ENCODE results near the gene POLR3E.

- TF ChIP-seq CTCF (IDR thresholded peaks at IDR 0.05) = no peak
- no peak for TF ChIP-seq POLR2AphosphoS5 (IDR thresholded peaks at IDR 0.05)
- no peak for TF ChIP-seq EP300 (IDR thresholded peaks at IDR 0.05; ENCODE audit: low read depth)
Measured at GRCh38 chr16:22255335-22255734, 41.9 kb upstream of the POLR3E start.

Measured in transverse colon (tissue), 4 donors.